Measurements from ENCODE around the gene PROM1.
A peak's percentile ranks its signal among the peaks of the same experiment; 100 is the strongest.

Gene PROM1

GRCh38 chr4:15982842-15983524, 100.8 kb downstream of the PROM1 start:
- no peak for DNase-seq

GRCh38 chr4:15976456-15977447, 107.1 kb downstream of the PROM1 start:
- DNase-seq: no peak

GRCh38 chr4:15971068-15971801, 112.6 kb downstream of the PROM1 start:
- DNase-seq: no peak

- DNase-seq: no peak
Observed at GRCh38 chr4:15968551-15969300, 115.1 kb downstream of the PROM1 start.

GRCh38 chr4:15965325-15965724, 118.5 kb downstream of the PROM1 start:
- DNase-seq: no peak

- DNase-seq: no peak
Observed at GRCh38 chr4:15964159-15964558, 119.7 kb downstream of the PROM1 start.

- DNase-seq: no peak
Observed at GRCh38 chr4:15963576-15963975, 120.2 kb downstream of the PROM1 start.

GRCh38 chr4:15963001-15963451, 120.8 kb downstream of the PROM1 start, which contains the start of gene FGFBP2:
TSS of gene FGFBP2 (minus strand) at chr4:15963175. CDS start at chr4:15963129, 46 bp downstream.
- no peak for DNase-seq

GRCh38 chr4:15961781-15962510, 121.9 kb downstream of the PROM1 start:
- no peak for DNase-seq

- DNase-seq: no peak
Observed at GRCh38 chr4:15958562-15958961, 125.3 kb downstream of the PROM1 start.

GRCh38 chr4:15956179-15956850, 127.5 kb downstream of the PROM1 start:
- DNase-seq: peak; percentile 19

GRCh38 chr4:15955670-15956069, 128.2 kb downstream of the PROM1 start:
- no peak for DNase-seq

- no peak for DNase-seq
Observed at GRCh38 chr4:15953625-15954024, 130.2 kb downstream of the PROM1 start.

GRCh38 chr4:15951781-15952180, 132.0 kb downstream of the PROM1 start:
- DNase-seq: no peak

- no peak for DNase-seq
Observed at GRCh38 chr4:15948826-15949225, 135.0 kb downstream of the PROM1 start.

GRCh38 chr4:15947684-15948083, 136.1 kb downstream of the PROM1 start:
- DNase-seq: no peak

- DNase-seq: no peak
Observed at GRCh38 chr4:15945516-15945915, 138.3 kb downstream of the PROM1 start.

GRCh38 chr4:15944895-15945294, 138.9 kb downstream of the PROM1 start:
- no peak for DNase-seq

- no peak for DNase-seq
Observed at GRCh38 chr4:15942283-15942682, 141.5 kb downstream of the PROM1 start.

GRCh38 chr4:15938640-15939039, 145.2 kb downstream of the PROM1 start, which contains the start of gene FGFBP1:
TSS of gene FGFBP1 (minus strand) at chr4:15938740. CDS start at chr4:15936632, 2,108 bp downstream.
- no peak for DNase-seq

GRCh38 chr4:15938182-15938581, 145.6 kb downstream of the PROM1 start:
- DNase-seq: no peak
